H1 (cell line): ENCODE measurements around the gene ARL14. TPM values are rescaled to one million over a fixed set of nuclear protein-coding genes. Genes with fewer than 3 reads are reported as not detected.

Experiments used
- CTCF ChIA-PET: fragments of 300-600 bp; sonication (Branson Sonifier 250); formaldehyde crosslinking; loops from one replicate; lab custom pipeline; 2021; ENCODE audit not compliant: partially characterized antibody; lab: Charles Lee
- POLR2A ChIA-PET: fragments of 300-600 bp; sonication (Branson Sonifier 250); formaldehyde crosslinking; loops from one replicate; lab custom pipeline; 2021; ENCODE audit warnings: inconsistent platforms; ENCODE audit not compliant: partially characterized antibody; lab: Charles Lee
- DNase-seq, 2 experiments: peaks; one replicate each; pipeline versions ENCODE4 v3.0.0 to v3.0.0-alpha.2; 2010 to 2022; ENCODE audit warnings: low spot score in 2 of 2, low read depth in 1 of 2, mixed read lengths in 1 of 2
- FAIRE-seq: peaks from 2 replicates; lab custom pipeline; 2011; peaks lifted over from hg19 to GRCh38; lab: Jason Lieb, UNC
- H2AFZ ChIP-seq: 2 replicates; pipeline ENCODE4 v1.8.1; 2012; ENCODE audit warnings: low read length, inconsistent platforms
- H2AK5ac ChIP-seq: 2 replicates; pipeline ENCODE4 v1.6.1; 2013; ENCODE audit warnings: low read depth, low read length
- H2BK120ac ChIP-seq: replicated peaks from 2 replicates; pipeline ENCODE3; 2013; ENCODE audit warnings: low read depth, low read length, inconsistent platforms
- H2BK12ac ChIP-seq: 2 replicates; pipeline ENCODE4 v1.6.1; 2013; ENCODE audit warnings: low read depth, low read length
- H2BK15ac ChIP-seq: 2 replicates; pipeline ENCODE4 v1.6.1; 2013; ENCODE audit warnings: low read length
- H2BK20ac ChIP-seq: 2 replicates; pipeline ENCODE4 v1.6.1; 2013; ENCODE audit warnings: low read length
- H2BK5ac ChIP-seq: 2 replicates; pipeline ENCODE4 v1.6.1; 2013; ENCODE audit warnings: low read depth, low read length
- H3K14ac ChIP-seq: 2 replicates; pipeline ENCODE4 v1.6.1; 2013; ENCODE audit warnings: inconsistent platforms; ENCODE audit not compliant: insufficient read length
- H3K18ac ChIP-seq: 2 replicates; pipeline ENCODE4 v1.6.1; 2013; ENCODE audit warnings: low read length; ENCODE audit errors: extremely low read depth
- H3K23ac ChIP-seq: 2 replicates; pipeline ENCODE4 v1.6.1; 2013; ENCODE audit warnings: inconsistent platforms; ENCODE audit not compliant: insufficient read length
- H3K23me2 ChIP-seq: 2 replicates; pipeline ENCODE4 v1.6.1; 2013; ENCODE audit warnings: low read depth, low read length
- H3K27ac ChIP-seq: 2 replicates; pipeline ENCODE4 v1.6.1; 2011; ENCODE audit warnings: low read depth, low read length, inconsistent platforms
- H3K27me3 ChIP-seq, 4 experiments: replicated peaks in 1 of 4; 1 replicate in 1 of 4; 2 replicates in 3 of 4; pipeline versions ENCODE4 v1.6.1 to v1.8.1; 2011 to 2013; ENCODE audit warnings: low read length in 3 of 4, mild to moderate bottlenecking in 3 of 4, inconsistent platforms in 2 of 4, mixed read lengths in 2 of 4, moderate library complexity in 1 of 4; ENCODE audit not compliant: control insufficient read depth in 3 of 4, insufficient read depth in 3 of 4; ENCODE audit errors: extremely low read depth in 1 of 4
- H3K36me3 ChIP-seq, 4 experiments: 2 replicates each; pipeline versions ENCODE4 v1.6.1 to v1.8.1; 2011 to 2013; ENCODE audit warnings: mild to moderate bottlenecking in 4 of 4, low read length in 3 of 4, moderate library complexity in 2 of 4, control low read depth in 1 of 4, inconsistent platforms in 1 of 4; ENCODE audit not compliant: insufficient read depth in 4 of 4, control insufficient read depth in 2 of 4
- H3K4ac ChIP-seq: replicated peaks from 2 replicates; pipeline ENCODE3; 2013; ENCODE audit warnings: low read length, low read depth, mixed read lengths, inconsistent platforms; ENCODE audit not compliant: insufficient read length
- H3K4me1 ChIP-seq, 4 experiments: replicated peaks in 1 of 4; 1 replicate in 1 of 4; 2 replicates in 3 of 4; pipeline versions ENCODE4 v1.6.1 to v1.8.1; 2011 to 2013; ENCODE audit warnings: low read length in 3 of 4, inconsistent platforms in 2 of 4, mixed read lengths in 1 of 4; ENCODE audit not compliant: insufficient read depth in 4 of 4, control insufficient read depth in 3 of 4
- H3K4me2 ChIP-seq, 2 experiments: 2 replicates each; pipeline versions ENCODE4 v1.6.1 to v1.8.1; 2011 to 2013; ENCODE audit warnings: low read depth in 2 of 2, low read length in 2 of 2, control low read depth in 1 of 2, inconsistent platforms in 1 of 2, mild to moderate bottlenecking in 1 of 2; ENCODE audit not compliant: insufficient read depth in 1 of 2
- H3K4me3 ChIP-seq, 4 experiments: fragments of 200-600, 300-600 bp in 1 of 4; sonication (generic), shearing (Covaris generic), sonication (Bioruptor Twin) in 1 of 4; 2 replicates each; pipeline versions ENCODE4 v1.5.1 to v1.8.1; 2011 to 2016; ENCODE audit warnings: low read length in 4 of 4, low read depth in 3 of 4, control low read depth in 2 of 4, inconsistent platforms in 2 of 4, mild to moderate bottlenecking in 2 of 4, mixed read lengths in 1 of 4, moderate library complexity in 1 of 4; ENCODE audit not compliant: insufficient read depth in 2 of 4; ENCODE audit errors: extremely low read depth in 1 of 4
- H3K56ac ChIP-seq: replicated peaks from 2 replicates; pipeline ENCODE3; 2013; ENCODE audit warnings: low read depth, mild to moderate bottlenecking, mixed read lengths, low read length, inconsistent platforms; ENCODE audit not compliant: insufficient read length
- H3K79me1 ChIP-seq: 2 replicates; pipeline ENCODE4 v1.6.1; 2013; ENCODE audit warnings: low read depth, low read length, control low read depth
- H3K79me2 ChIP-seq, 2 experiments: 2 replicates each; pipeline versions ENCODE4 v1.6.1 to v1.8.1; 2012 to 2013; ENCODE audit warnings: low read length in 2 of 2, mild to moderate bottlenecking in 2 of 2, inconsistent platforms in 1 of 2; ENCODE audit not compliant: insufficient read depth in 2 of 2, control insufficient read depth in 1 of 2
- H3K9ac ChIP-seq, 4 experiments: replicated peaks in 1 of 4; 1 replicate in 1 of 4; 2 replicates in 3 of 4; pipeline versions ENCODE4 v1.6.1 to v1.8.1; 2011 to 2013; ENCODE audit warnings: low read depth in 3 of 4, low read length in 3 of 4, control low read depth in 2 of 4, mild to moderate bottlenecking in 2 of 4, moderate library complexity in 2 of 4, inconsistent platforms in 1 of 4; ENCODE audit errors: extremely low read depth in 1 of 4
- H3K9me3 ChIP-seq, 2 experiments: 2 replicates each; pipeline versions ENCODE4 v1.6.1 to v1.8.1; 2012 to 2013; ENCODE audit warnings: mild to moderate bottlenecking in 2 of 2, moderate library complexity in 2 of 2, control low read depth in 1 of 2, inconsistent platforms in 1 of 2, low read depth in 1 of 2, low read length in 1 of 2, mixed read lengths in 1 of 2; ENCODE audit not compliant: insufficient read depth in 2 of 2
- H4K20me1 ChIP-seq, 2 experiments: replicated peaks in 1 of 2; 2 replicates each; pipeline versions ENCODE3 to v1.8.1; 2011 to 2013; ENCODE audit warnings: inconsistent platforms in 2 of 2, low read length in 2 of 2, mild to moderate bottlenecking in 1 of 2; ENCODE audit not compliant: insufficient read depth in 2 of 2, control insufficient read depth in 1 of 2
- H4K5ac ChIP-seq: 2 replicates; pipeline ENCODE4 v1.6.1; 2013; ENCODE audit warnings: low read length, low read depth, mixed read lengths, inconsistent platforms; ENCODE audit not compliant: insufficient read length
- H4K8ac ChIP-seq: 2 replicates; pipeline ENCODE4 v1.8.0; 2013; ENCODE audit warnings: mild to moderate bottlenecking, moderate library complexity, low read length, inconsistent platforms; ENCODE audit not compliant: insufficient read depth; ENCODE audit errors: extremely low read depth
- H4K91ac ChIP-seq: replicated peaks from 2 replicates; pipeline ENCODE3; 2013; ENCODE audit warnings: low read length, mixed read lengths, inconsistent platforms; ENCODE audit not compliant: insufficient read length
- ASH2L ChIP-seq: fragments of 200-600, 300-600 bp; sonication (generic); IDR thresholded peaks from one replicate; pipeline ENCODE4 v1.7.1; 2017; ENCODE audit warnings: low read length
- BRCA1 ChIP-seq: IDR thresholded peaks from 2 replicates; pipeline ENCODE4 v1.6.1; 2012; ENCODE audit warnings: low read depth, low read length, improper control_type of control experiment
- CBX8 ChIP-seq: fragments of 300-800, 300-1000 bp; sonication (generic); IDR thresholded peaks from 2 replicates; pipeline ENCODE4 v1.7.1; 2016; ENCODE audit warnings: low read depth, low read length, borderline replicate concordance
- CREB1 ChIP-seq: IDR thresholded peaks from 2 replicates; pipeline ENCODE4 v1.6.1; 2012; ENCODE audit warnings: inconsistent platforms
- EZH2 ChIP-seq: fragments of 200-600 bp; sonication (generic); IDR thresholded peaks from 2 replicates; pipeline ENCODE4 v1.7.1; 2012; ENCODE audit warnings: low read depth, mild to moderate bottlenecking, moderate library complexity, low read length, inconsistent platforms; ENCODE audit not compliant: severe bottlenecking
- GABPA ChIP-seq: IDR thresholded peaks from 2 replicates; pipeline ENCODE4 v1.6.1; 2011; ENCODE audit warnings: mild to moderate bottlenecking, low read length, moderate library complexity, borderline replicate concordance; ENCODE audit not compliant: insufficient read depth
- GTF2F1 ChIP-seq: IDR thresholded peaks from 2 replicates; pipeline ENCODE4 v1.6.1; 2012; ENCODE audit warnings: low read depth, low read length, improper control_type of control experiment, borderline replicate concordance
- JUND ChIP-seq: IDR thresholded peaks from 2 replicates; pipeline ENCODE4 v1.6.1; 2011; ENCODE audit warnings: mild to moderate bottlenecking, improper control_type of control experiment, low read length
- POU5F1 ChIP-seq: IDR thresholded peaks from 2 replicates; pipeline ENCODE4 v1.6.1; 2011; ENCODE audit warnings: low read depth, mild to moderate bottlenecking, low read length, moderate library complexity
- RBBP5 ChIP-seq: IDR thresholded peaks from 2 replicates; pipeline ENCODE4 v1.7.1; 2012; ENCODE audit warnings: low read depth, mild to moderate bottlenecking, inconsistent platforms, low read length, moderate library complexity, borderline replicate concordance
- RFX5 ChIP-seq: IDR thresholded peaks from 2 replicates; pipeline ENCODE4 v1.6.1; 2011; ENCODE audit warnings: low read depth, low read length, improper control_type of control experiment, borderline replicate concordance
- SP2 ChIP-seq: IDR thresholded peaks from 2 replicates; pipeline ENCODE4 v1.6.1; 2012; ENCODE audit warnings: mild to moderate bottlenecking, low read length, inconsistent platforms
- WGBS, 2 experiments: shearing (Covaris generic) in 1 of 2; methylation state at CpG; one replicate each; pipeline versions ENCODE4 v1.1.6 to v1.1.7; 2013 to 2015; ENCODE audit warnings: low lambda C conversion rate in 2 of 2, mixed read lengths in 2 of 2, inconsistent platforms in 1 of 2, low coverage in 1 of 2, missing lambda C conversion rate in 1 of 2; ENCODE audit not compliant: insufficient replicate concordance in 2 of 2, insufficient coverage in 1 of 2, insufficient read length in 1 of 2; ENCODE audit errors: extremely low coverage in 1 of 2, missing lambda C conversion rate in 1 of 2; 5-methylcytosine and 5-hydroxymethylcytosine counted together
- long read RNA-seq, 2 experiments: library from RNA in 1 of 2; library from capped mRNA in 1 of 2; stranded (forward); transcript quantifications; one replicate each; pipeline ENCODE4 v2.0.0, GENCODE V29; 2021; ENCODE audit warnings: inconsistent platforms in 1 of 2
- polyA minus RNA-seq, 3 experiments: library from RNA; depleted of rRNA, polyadenylated mRNA; stranded (reverse); fragments of >200 nt; gene quantifications; 1 replicate in 2 of 3; 2 replicates in 1 of 3; pipeline ENCODE4 v1.2.3, GENCODE V29; 2011
- polyA plus RNA-seq, 7 experiments: library from polyadenylated mRNA; depleted of rRNA in 3 of 7; stranded (reverse) in 5 of 7; unstranded in 2 of 7; fragments of >200 nt in 5 of 7; fragments of 200-250 nt in 2 of 7; gene quantifications; 1 replicate in 5 of 7; 2 replicates in 1 of 7; 4 replicates in 1 of 7; pipeline versions ENCODE4 v1.2.1 to v1.2.3, GENCODE V29; 2011 to 2013; ENCODE audit warnings: missing spikeins in 2 of 7, mixed read lengths in 2 of 7
- total RNA-seq: library from RNA; stranded (reverse); fragmentation: NEBNext Ultra II Directional; extraction: Animal tissue kit (Norgen Biotek cat#: 25700); gene quantifications from 2 replicates; pipeline ENCODE4 v1.2.1, GENCODE V29; 2021

The ARL14 gene
- total RNA-seq (not detected in 2 replicates), polyA plus RNA-seq (2011; rRNA removed) (not detected in 2 replicates), polyA minus RNA-seq (2011; rRNA and poly(A)+ RNA removed) (not detected in 2 replicates)
- not detected for polyA plus RNA-seq (2011; cell fraction: cytosol; rRNA removed)
- polyA plus RNA-seq (2011; cell fraction: nucleus; rRNA removed), result not detected
- polyA plus RNA-seq (2012, experiment 1 of 2), result not detected in 4 replicates
- not detected for polyA plus RNA-seq (2012, experiment 2 of 2)
- not detected for polyA plus RNA-seq (2013, experiment 1 of 2)
- polyA plus RNA-seq (2013, experiment 2 of 2), result not detected
- not detected for polyA minus RNA-seq (2011; cell fraction: cytosol; rRNA and poly(A)+ RNA removed)
- polyA minus RNA-seq (2011; cell fraction: nucleus; rRNA and poly(A)+ RNA removed), result not detected
- long read RNA-seq, experiment 1, result 0 reads
- long read RNA-seq, experiment 2, result 0 reads

GRCh38 chr3:160676547-160677303, at the start of gene ARL14:
Gene ARL14 (plus strand): TSS chr3:160677160. CDS start chr3:160677347, 187 bp downstream.
- FAIRE-seq, result no peak
- Histone ChIP-seq H4K5ac (no peak within 1 kb of the TSS), H3K4ac (no peak within 1 kb of the TSS), H4K8ac (no peak within 1 kb of the TSS), H4K20me1 (no peaks in the 10 kb centered on the region), H3K23ac (no peak within 1 kb of the TSS), H3K4me2 (no peak within 1 kb of the TSS), H2BK12ac (no peak within 1 kb of the TSS), H3K9me3 (no peaks in the 10 kb centered on the region), H3K4me3 (no peak within 1 kb of the TSS), H2AK5ac (no peak within 1 kb of the TSS), H4K91ac (no peak within 1 kb of the TSS), H3K9ac (no peak within 1 kb of the TSS), H3K4me1 (peaks cover 0 to 12% (median 5%) of the 10 kb centered on the region in 4 experiments; a peak in 4 of 7 replicates), H2BK120ac (no peak within 1 kb of the TSS), H3K23me2 (no peaks in the 10 kb centered on the region), H3K27me3 (no peaks in the 10 kb centered on the region), H3K79me2 (no peaks in the 10 kb centered on the region), H3K56ac (no peak within 1 kb of the TSS), H3K79me1 (no peaks in the 10 kb centered on the region), H2BK20ac (no peak within 1 kb of the TSS), H2AFZ (peak within 1 kb of the TSS; percentile 25), H3K36me3 (no peaks in the 10 kb centered on the region), H2BK5ac (no peak within 1 kb of the TSS), H2BK15ac (no peak within 1 kb of the TSS), H3K18ac (no peak within 1 kb of the TSS), H3K27ac (no peak within 1 kb of the TSS), H3K14ac (no peak within 1 kb of the TSS)
- ChIA-PET CTCF (interaction anchor here (0.6 to 2.8 kb wide), 3 partner anchors 10 to 173 kb away, joined by 3 to 20 read pairs (median 4); no protein-coding TSS in a partner anchor), POLR2A (no interaction called here)
- peak in 1 of 2 experiments; percentile 21 for DNase-seq
- 87% methylated on average over 4 of the region's 4 CpGs; no CpG with 5 or more reads in 1 of the 2 experiments for WGBS, 2 experiments
- TF ChIP-seq CBX8 (no peak), JUND (no peak), GABPA (no peak), EZH2 (no peak), CREB1 (no peak), POU5F1 (no peak), ASH2L (no peak), SP2 (no peak), RFX5 (no peak), BRCA1 (no peak), RBBP5 (no peak), GTF2F1 (no peak)
